Neural progenitor cell (in vitro differentiated cells): Measurements from ENCODE around the gene DOLPP1. TPM values are rescaled to one million over a fixed set of nuclear protein-coding genes. Genes with fewer than 3 reads are reported as not detected.

ENCODE experiments used
- DNase-seq: peaks from one replicate; pipeline ENCODE4 v3.0.0-alpha.2; 2016; ENCODE audit warnings: low spot score
- H2AFZ ChIP-seq: fragments of 200-600 bp; sonication (generic); replicated peaks from 2 replicates; pipeline ENCODE4 v1.6.1; 2016; ENCODE audit warnings: antibody characterized with exemption
- H3F3A ChIP-seq: fragments of 200-600 bp; sonication (generic); 2 replicates; pipeline ENCODE4 v1.6.1; 2016; ENCODE audit warnings: antibody characterized with exemption, low read depth
- H3K27ac ChIP-seq: fragments of 200-600 bp; sonication (generic); 2 replicates; pipeline ENCODE4 v1.5.1; 2016; ENCODE audit warnings: mild to moderate bottlenecking
- H3K27me3 ChIP-seq: fragments of 200-600 bp; sonication (generic); 2 replicates; pipeline ENCODE4 v1.6.1; 2016; ENCODE audit warnings: mild to moderate bottlenecking, moderate library complexity
- H3K36me3 ChIP-seq: fragments of 200-600 bp; sonication (generic); 2 replicates; pipeline ENCODE4 v1.5.1; 2016
- H3K4me1 ChIP-seq: fragments of 200-600 bp; sonication (generic); 2 replicates; pipeline ENCODE4 v1.6.1; 2016; ENCODE audit warnings: mixed run types
- H3K4me2 ChIP-seq: fragments of 200-600 bp; sonication (generic); 2 replicates; pipeline ENCODE4 v1.6.1; 2016
- H3K4me3 ChIP-seq: fragments of 200-600 bp; sonication (generic); 2 replicates; pipeline ENCODE4 v1.5.1; 2016
- H3K79me2 ChIP-seq: fragments of 200-600 bp; sonication (generic); 2 replicates; pipeline ENCODE4 v1.6.1; 2016; ENCODE audit warnings: low read depth
- H3K9ac ChIP-seq: fragments of 200-600 bp; sonication (generic); 2 replicates; pipeline ENCODE4 v1.6.1; 2016
- H3K9me3 ChIP-seq: fragments of 200-600 bp; sonication (generic); 2 replicates; pipeline ENCODE4 v1.5.1; 2016; ENCODE audit warnings: low read depth
- H4K20me1 ChIP-seq: fragments of 200-600 bp; sonication (generic); 2 replicates; pipeline ENCODE4 v1.6.1; 2016; ENCODE audit warnings: low read depth
- H3K27ac Mint-ChIP-seq: 3 replicates; pipeline ENCODE4 v1.8.0; 2021; ENCODE audit warnings: mixed read lengths
- H3K27me3 Mint-ChIP-seq: 2 replicates; pipeline ENCODE4 v1.8.0; 2022; ENCODE audit warnings: low read depth, mild to moderate bottlenecking, inconsistent platforms, moderate library complexity, mixed read lengths; ENCODE audit not compliant: insufficient read depth
- H3K36me3 Mint-ChIP-seq: 3 replicates; pipeline ENCODE4 v1.8.0; 2021; ENCODE audit warnings: mixed read lengths
- H3K4me1 Mint-ChIP-seq: 3 replicates; pipeline ENCODE4 v1.8.0; 2021; ENCODE audit warnings: mixed read lengths
- H3K4me3 Mint-ChIP-seq: 3 replicates; pipeline ENCODE4 v1.8.0; 2021; ENCODE audit warnings: mild to moderate bottlenecking, moderate library complexity, mixed read lengths
- H3K9me3 Mint-ChIP-seq: 3 replicates; pipeline ENCODE4 v1.8.0; 2020; ENCODE audit warnings: mixed read lengths
- EZH2 ChIP-seq: fragments of 200-600 bp; sonication (generic); IDR thresholded peaks from 2 replicates; pipeline ENCODE4 v1.6.1; 2017; ENCODE audit warnings: antibody characterized with exemption, mild to moderate bottlenecking, moderate library complexity
- EZH2phosphoT487 ChIP-seq: fragments of 200-600 bp; sonication (generic); IDR thresholded peaks from 2 replicates; pipeline ENCODE4 v1.6.1; 2017; ENCODE audit warnings: antibody characterized with exemption
- total RNA-seq: library from RNA; depleted of rRNA; stranded (reverse); fragments of >200 nt; gene quantifications from 2 replicates; pipeline ENCODE4 v1.2.3, GENCODE V29; 2015; ENCODE audit warnings: low replicate concordance
- TF ChIP-seq, protein P1 (sequence below): fragments of 200-600 bp; sonication (generic); IDR thresholded peaks from 2 replicates; pipeline ENCODE4 v1.5.1; 2017; ENCODE audit warnings: antibody characterized with exemption, mild to moderate bottlenecking

The DOLPP1 gene, protein sequence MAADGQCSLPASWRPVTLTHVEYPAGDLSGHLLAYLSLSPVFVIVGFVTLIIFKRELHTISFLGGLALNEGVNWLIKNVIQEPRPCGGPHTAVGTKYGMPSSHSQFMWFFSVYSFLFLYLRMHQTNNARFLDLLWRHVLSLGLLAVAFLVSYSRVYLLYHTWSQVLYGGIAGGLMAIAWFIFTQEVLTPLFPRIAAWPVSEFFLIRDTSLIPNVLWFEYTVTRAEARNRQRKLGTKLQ
- total RNA-seq = 25.1 and 39.0 TPM in 2 replicates

DNA sequence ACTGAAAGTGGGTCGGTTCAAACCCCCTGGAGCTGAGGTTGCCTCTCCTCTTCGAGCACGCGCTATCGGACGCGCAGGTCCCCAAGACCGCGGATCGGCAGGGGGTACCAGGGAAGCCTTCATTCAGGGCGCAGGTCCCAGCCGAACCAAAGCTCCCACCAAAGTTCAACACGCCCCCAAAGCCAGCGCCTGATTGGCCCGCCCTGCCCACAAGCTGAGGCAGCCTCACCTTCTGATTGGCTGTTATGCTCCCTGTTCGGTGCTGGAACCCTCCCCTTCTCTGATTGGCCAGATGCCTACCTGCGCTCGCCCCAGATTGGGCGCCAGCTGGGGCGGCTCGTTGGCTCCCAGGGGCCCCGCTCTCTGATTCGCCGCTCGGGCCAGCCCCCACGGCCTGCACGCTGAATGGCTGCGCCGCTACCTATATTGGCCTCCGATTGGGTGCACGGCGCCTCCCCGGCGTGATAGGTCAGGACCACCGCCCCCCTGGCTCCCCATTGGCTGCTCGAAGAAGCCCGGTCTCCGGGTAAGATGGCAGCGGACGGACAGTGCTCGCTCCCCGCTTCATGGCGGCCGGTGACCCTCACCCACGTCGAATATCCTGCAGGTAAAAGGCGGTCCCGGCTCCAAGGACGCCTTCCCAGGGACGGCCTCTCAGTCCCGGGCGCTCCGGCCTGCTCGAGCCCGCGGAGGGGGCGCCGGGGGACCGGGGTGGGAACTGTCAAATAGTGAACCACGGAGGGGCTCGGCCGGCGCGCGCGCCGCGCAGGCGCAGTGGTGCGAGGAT, at the start of gene DOLPP1:
Gene DOLPP1 (plus strand): TSS at position 511 of the 787 bp plus-strand sequence. CDS start 21 bp downstream, at position 532.
- H3K9me3 Mint-ChIP-seq = no peaks in the 10 kb centered on the region
- peaks cover 18% of the 10 kb centered on the region for H3K4me1 Mint-ChIP-seq
- H3K27ac Mint-ChIP-seq = no peak within 1 kb of the TSS

DNA sequence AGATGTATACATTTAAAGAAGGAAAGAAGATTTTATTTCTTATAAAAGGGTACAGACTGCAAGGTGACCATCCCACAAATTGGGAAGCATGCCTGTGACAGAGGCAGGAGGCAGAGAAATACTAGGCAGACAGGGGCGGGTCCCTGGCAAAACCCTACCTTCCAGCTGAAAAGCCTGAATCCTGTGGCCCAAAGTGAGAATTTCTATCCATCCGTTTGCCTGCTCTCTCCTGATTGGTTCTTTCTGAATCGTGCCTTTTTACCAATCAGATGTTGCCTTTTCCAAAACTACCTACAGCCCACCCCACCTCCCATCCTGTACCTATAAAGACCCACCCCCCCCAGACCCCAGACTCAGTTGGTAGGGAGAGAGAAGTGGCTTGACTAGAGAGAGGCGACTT, 49.4 kb upstream of the DOLPP1 start:
- no peak for TF ChIP-seq EZH2phosphoT487
- TF ChIP-seq, protein P1, sequence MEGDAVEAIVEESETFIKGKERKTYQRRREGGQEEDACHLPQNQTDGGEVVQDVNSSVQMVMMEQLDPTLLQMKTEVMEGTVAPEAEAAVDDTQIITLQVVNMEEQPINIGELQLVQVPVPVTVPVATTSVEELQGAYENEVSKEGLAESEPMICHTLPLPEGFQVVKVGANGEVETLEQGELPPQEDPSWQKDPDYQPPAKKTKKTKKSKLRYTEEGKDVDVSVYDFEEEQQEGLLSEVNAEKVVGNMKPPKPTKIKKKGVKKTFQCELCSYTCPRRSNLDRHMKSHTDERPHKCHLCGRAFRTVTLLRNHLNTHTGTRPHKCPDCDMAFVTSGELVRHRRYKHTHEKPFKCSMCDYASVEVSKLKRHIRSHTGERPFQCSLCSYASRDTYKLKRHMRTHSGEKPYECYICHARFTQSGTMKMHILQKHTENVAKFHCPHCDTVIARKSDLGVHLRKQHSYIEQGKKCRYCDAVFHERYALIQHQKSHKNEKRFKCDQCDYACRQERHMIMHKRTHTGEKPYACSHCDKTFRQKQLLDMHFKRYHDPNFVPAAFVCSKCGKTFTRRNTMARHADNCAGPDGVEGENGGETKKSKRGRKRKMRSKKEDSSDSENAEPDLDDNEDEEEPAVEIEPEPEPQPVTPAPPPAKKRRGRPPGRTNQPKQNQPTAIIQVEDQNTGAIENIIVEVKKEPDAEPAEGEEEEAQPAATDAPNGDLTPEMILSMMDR = no peak
- TF ChIP-seq EZH2 = no peak
- Mint-ChIP-seq H3K27ac (no peak overlapping the region), H3K4me3 (no peak overlapping the region), H3K36me3 (no peaks in the 10 kb centered on the region), H3K4me1 (peaks cover 28% of the 10 kb centered on the region), H3K27me3 (peaks cover 9% of the 10 kb centered on the region), H3K9me3 (no peaks in the 10 kb centered on the region)
- H3K27ac ChIP-seq = no peak overlapping the region
- H3F3A ChIP-seq = peaks cover 16% of the 10 kb centered on the region
- no peaks in the 10 kb centered on the region for H3K27me3 ChIP-seq
- H3K9ac ChIP-seq = no peak overlapping the region
- H3K4me3 ChIP-seq = no peak overlapping the region
- H2AFZ ChIP-seq = peak overlapping the region; percentile 57
- no peaks in the 10 kb centered on the region for H3K36me3 ChIP-seq
- no peak overlapping the region for H3K4me2 ChIP-seq
- peaks cover 12% of the 10 kb centered on the region for H4K20me1 ChIP-seq
- no peaks in the 10 kb centered on the region for H3K9me3 ChIP-seq
- peaks cover 13% of the 10 kb centered on the region for H3K79me2 ChIP-seq
- peaks cover 10% of the 10 kb centered on the region for H3K4me1 ChIP-seq
- no peak for DNase-seq

More for the DNA sequence above, at the start of gene DOLPP1:
- Histone ChIP-seq H3K79me2 (peaks cover 47% of the 10 kb centered on the region), H3K4me1 (peaks cover 8% of the 10 kb centered on the region), H3K9ac (peak within 1 kb of the TSS; percentile 83), H3K36me3 (no peaks in the 10 kb centered on the region), H3K9me3 (no peaks in the 10 kb centered on the region), H3K4me2 (peak within 1 kb of the TSS; percentile 97), H3F3A (no peaks in the 10 kb centered on the region), H3K27me3 (no peaks in the 10 kb centered on the region), H3K27ac (no peak within 1 kb of the TSS), H3K4me3 (peak within 1 kb of the TSS; percentile 84), H2AFZ (peak within 1 kb of the TSS; percentile 98), H4K20me1 (peaks cover 10% of the 10 kb centered on the region)
- Mint-ChIP-seq H3K36me3 (peaks cover 3% of the 10 kb centered on the region), H3K27me3 (peaks cover 5% of the 10 kb centered on the region), H3K4me3 (peak within 1 kb of the TSS; percentile 91)
- peak; percentile 100 for DNase-seq
- TF ChIP-seq, protein P1 = no peak
- no peak for TF ChIP-seq EZH2phosphoT487
- TF ChIP-seq EZH2 = no peak

DNA sequence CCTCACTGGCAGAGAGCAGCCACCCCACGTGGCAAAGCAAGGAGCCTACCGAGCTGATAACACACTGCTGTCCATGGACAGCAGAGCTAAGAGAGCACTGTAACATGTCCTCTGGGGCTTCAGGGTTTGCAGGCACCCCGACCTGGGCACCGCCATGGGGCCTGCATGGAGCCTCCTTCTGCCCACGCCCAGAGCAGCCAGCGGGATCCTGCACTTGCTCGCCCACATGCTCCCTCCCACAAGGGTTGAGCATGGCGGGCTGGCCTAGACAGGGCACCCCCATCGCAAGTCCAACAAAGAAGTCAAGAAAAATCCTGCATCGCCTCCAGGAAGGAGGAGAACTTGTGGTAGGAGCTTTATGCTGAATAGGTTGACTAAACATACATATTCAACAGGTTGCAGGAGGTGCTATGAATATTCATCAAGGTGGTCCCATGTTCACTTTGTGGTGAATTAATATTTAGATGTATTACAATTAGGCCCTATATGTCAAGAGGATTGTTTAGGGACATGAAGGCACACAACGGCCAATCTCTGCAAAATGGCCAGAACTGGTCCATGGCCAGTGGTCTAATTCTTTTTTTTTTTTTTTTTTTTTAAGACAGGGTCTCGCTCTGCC, 48.3 kb upstream of the DOLPP1 start:
- Histone ChIP-seq H3K27me3 (no peaks in the 10 kb centered on the region), H3K4me1 (peaks cover 4% of the 10 kb centered on the region), H3K4me2 (no peak overlapping the region), H3K9me3 (no peaks in the 10 kb centered on the region), H3K79me2 (peaks cover 11% of the 10 kb centered on the region), H4K20me1 (peaks cover 8% of the 10 kb centered on the region), H3K4me3 (no peak overlapping the region), H3K9ac (no peak overlapping the region), H3K36me3 (no peaks in the 10 kb centered on the region), H3F3A (peaks cover 16% of the 10 kb centered on the region), H3K27ac (no peak overlapping the region), H2AFZ (no peak overlapping the region)
- Mint-ChIP-seq H3K27me3 (peaks cover 13% of the 10 kb centered on the region), H3K9me3 (no peaks in the 10 kb centered on the region), H3K36me3 (no peaks in the 10 kb centered on the region), H3K4me3 (no peak overlapping the region), H3K27ac (no peak overlapping the region), H3K4me1 (peaks cover 27% of the 10 kb centered on the region)
- no peak for TF ChIP-seq EZH2
- TF ChIP-seq EZH2phosphoT487 = no peak
- TF ChIP-seq, protein P1 = no peak
- no peak for DNase-seq
